SK-N-SH treated with all-trans-retinoic acid at 6 μM for 48 hours (cell line): ENCODE results near the gene MKNK2.

Experiments
- ATAC-seq: fragments of 200-7000 bp; cut with Tn5 transposase; 3 replicates; pipeline ENCODE4 v1.9.1; 2020; ENCODE audit warnings: mild to moderate bottlenecking, moderate library complexity
- ARNTL ChIP-seq: fragments of 450-650 bp; formaldehyde crosslinking; IDR thresholded peaks from 2 replicates; pipeline ENCODE4 v1.5.0; 2020; ENCODE audit warnings: low read depth, mild to moderate bottlenecking, moderate library complexity, borderline replicate concordance
- CREB5 ChIP-seq: fragments of 250-450 bp; sonication (Bioruptor Pico); IDR thresholded peaks from 2 replicates; pipeline ENCODE4 v1.5.1; 2020; ENCODE audit warnings: low read depth, mild to moderate bottlenecking, moderate library complexity
- CSDC2 ChIP-seq: fragments of 250-450 bp; sonication (Bioruptor Pico); IDR thresholded peaks from 2 replicates; pipeline ENCODE4 v1.5.0; 2020; ENCODE audit warnings: mild to moderate bottlenecking, moderate library complexity
- CSRNP3 ChIP-seq: fragments of 250-450 bp; sonication (Bioruptor Pico); IDR thresholded peaks from 2 replicates; pipeline ENCODE4 v1.5.1; 2021; ENCODE audit warnings: mild to moderate bottlenecking, moderate library complexity
- ESRRG ChIP-seq: fragments of 250-450 bp; sonication (Bioruptor Pico); IDR thresholded peaks from 2 replicates; pipeline ENCODE4 v1.6.1; 2021; ENCODE audit warnings: mild to moderate bottlenecking
- GLIS3 ChIP-seq: fragments of 250-450 bp; sonication (Bioruptor Pico); IDR thresholded peaks from 2 replicates; pipeline ENCODE4 v1.5.0; 2020; ENCODE audit warnings: mild to moderate bottlenecking, moderate library complexity
- ISL1 ChIP-seq: fragments of 250-450 bp; sonication (Bioruptor Pico); IDR thresholded peaks from 2 replicates; pipeline ENCODE4 v2.1.2; 2022; ENCODE audit warnings: mild to moderate bottlenecking, moderate library complexity
- OSR1 ChIP-seq: fragments of 250-450 bp; sonication (Bioruptor Pico); IDR thresholded peaks from 2 replicates; pipeline ENCODE4 v1.8.0; 2022; ENCODE audit warnings: moderate library complexity, mild to moderate bottlenecking, inconsistent platforms
- POU6F1 ChIP-seq: fragments of 250-450 bp; sonication (Bioruptor Pico); IDR thresholded peaks from 2 replicates; pipeline ENCODE4 v1.8.0; 2021; ENCODE audit warnings: low read depth, mild to moderate bottlenecking, moderate library complexity, borderline replicate concordance
- PPARA ChIP-seq: fragments of 250-450 bp; sonication (Bioruptor Pico); IDR thresholded peaks from 2 replicates; pipeline ENCODE4 v1.5.0; 2020; ENCODE audit warnings: mild to moderate bottlenecking, borderline replicate concordance
- RARB ChIP-seq: fragments of 250-450 bp; sonication (Bioruptor Pico); IDR thresholded peaks from 2 replicates; pipeline ENCODE4 v1.8.0; 2021; ENCODE audit warnings: mild to moderate bottlenecking, moderate library complexity
- SNAI2 ChIP-seq: fragments of 250-450 bp; sonication (Bioruptor Pico); IDR thresholded peaks from 2 replicates; pipeline ENCODE4 v1.5.0; 2020; ENCODE audit warnings: mild to moderate bottlenecking, moderate library complexity
- TOX ChIP-seq: fragments of 250-450 bp; sonication (Bioruptor Pico); IDR thresholded peaks from 2 replicates; pipeline ENCODE4 v1.8.0; 2021; ENCODE audit warnings: mild to moderate bottlenecking, moderate library complexity, borderline replicate concordance
- ZC3H10 ChIP-seq: fragments of 250-450 bp; sonication (Bioruptor Pico); IDR thresholded peaks from 2 replicates; pipeline ENCODE4 v1.5.1; 2021; ENCODE audit warnings: mild to moderate bottlenecking, moderate library complexity
- ZFP3 ChIP-seq: fragments of 250-450 bp; sonication (Bioruptor Pico); IDR thresholded peaks from 2 replicates; pipeline ENCODE4 v1.5.0; 2020; ENCODE audit warnings: mild to moderate bottlenecking, moderate library complexity
- ZNF565 ChIP-seq: fragments of 450-650 bp; formaldehyde crosslinking; conservative IDR thresholded peaks from 2 replicates; pipeline ENCODE4 v1.5.0; 2020; ENCODE audit warnings: low read depth, mild to moderate bottlenecking, moderate library complexity
- ZNF70 ChIP-seq: fragments of 450-650 bp; formaldehyde crosslinking; IDR thresholded peaks from 2 replicates; pipeline ENCODE4 v1.5.0; 2020; ENCODE audit warnings: mild to moderate bottlenecking, moderate library complexity
- ZNF8 ChIP-seq: fragments of 450-650 bp; formaldehyde crosslinking; IDR thresholded peaks from 2 replicates; pipeline ENCODE4 v1.5.0; 2020; ENCODE audit warnings: mild to moderate bottlenecking, moderate library complexity
- TF ChIP-seq, protein P1 (sequence below): fragments of 250-450 bp; sonication (Bioruptor Pico); IDR thresholded peaks from 2 replicates; pipeline ENCODE4 v1.5.0; 2020; ENCODE audit warnings: mild to moderate bottlenecking, moderate library complexity

The MKNK2 gene

DNA sequence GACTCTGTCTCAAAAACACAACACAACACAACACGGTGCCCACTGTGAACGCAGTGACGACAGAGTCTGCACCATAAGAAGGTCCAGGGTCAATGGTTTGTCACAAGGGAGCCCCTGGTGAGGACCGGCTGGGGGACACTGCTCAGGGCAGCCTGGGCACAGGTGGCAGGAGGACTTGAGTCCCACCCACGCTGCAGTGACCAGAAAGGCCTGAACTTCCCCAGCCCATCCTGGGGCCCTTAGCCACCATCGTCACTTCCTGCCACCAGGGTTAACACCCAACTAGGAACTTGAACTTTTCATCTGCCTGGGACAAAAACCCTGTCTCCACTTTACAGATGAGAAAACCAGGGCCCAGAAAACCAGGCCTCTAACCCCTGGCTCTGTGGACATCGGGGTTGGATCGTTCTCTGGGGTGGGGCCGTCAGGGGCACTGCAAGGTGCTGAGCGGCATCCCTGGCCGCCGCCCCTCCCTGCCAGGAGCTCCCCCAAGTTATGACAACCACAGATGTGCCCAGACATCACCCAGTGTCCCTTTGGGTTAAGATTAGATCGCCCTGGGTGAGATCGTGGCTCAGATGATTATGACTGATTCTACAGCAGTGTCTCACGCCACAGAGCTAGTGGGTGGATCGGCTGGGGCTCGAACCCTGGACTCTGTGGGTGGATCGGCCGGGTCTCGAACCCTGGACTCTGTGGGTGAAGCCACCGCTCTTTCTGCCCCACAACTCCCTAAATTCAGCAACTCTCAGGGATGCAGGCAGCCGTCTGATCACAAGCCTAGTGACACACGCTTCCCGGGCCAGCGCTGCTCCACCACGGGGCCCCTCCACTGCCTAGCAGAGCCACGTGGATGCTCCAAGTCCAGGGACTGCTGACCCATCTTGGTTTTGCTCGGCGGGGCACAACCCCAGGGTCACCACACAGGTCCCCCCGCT, 31.1 kb upstream of the MKNK2 start:
- ATAC-seq = no peak
- TF ChIP-seq CREB5 (CRISPR knock-in tag) = no peak
- TF ChIP-seq, protein P1, sequence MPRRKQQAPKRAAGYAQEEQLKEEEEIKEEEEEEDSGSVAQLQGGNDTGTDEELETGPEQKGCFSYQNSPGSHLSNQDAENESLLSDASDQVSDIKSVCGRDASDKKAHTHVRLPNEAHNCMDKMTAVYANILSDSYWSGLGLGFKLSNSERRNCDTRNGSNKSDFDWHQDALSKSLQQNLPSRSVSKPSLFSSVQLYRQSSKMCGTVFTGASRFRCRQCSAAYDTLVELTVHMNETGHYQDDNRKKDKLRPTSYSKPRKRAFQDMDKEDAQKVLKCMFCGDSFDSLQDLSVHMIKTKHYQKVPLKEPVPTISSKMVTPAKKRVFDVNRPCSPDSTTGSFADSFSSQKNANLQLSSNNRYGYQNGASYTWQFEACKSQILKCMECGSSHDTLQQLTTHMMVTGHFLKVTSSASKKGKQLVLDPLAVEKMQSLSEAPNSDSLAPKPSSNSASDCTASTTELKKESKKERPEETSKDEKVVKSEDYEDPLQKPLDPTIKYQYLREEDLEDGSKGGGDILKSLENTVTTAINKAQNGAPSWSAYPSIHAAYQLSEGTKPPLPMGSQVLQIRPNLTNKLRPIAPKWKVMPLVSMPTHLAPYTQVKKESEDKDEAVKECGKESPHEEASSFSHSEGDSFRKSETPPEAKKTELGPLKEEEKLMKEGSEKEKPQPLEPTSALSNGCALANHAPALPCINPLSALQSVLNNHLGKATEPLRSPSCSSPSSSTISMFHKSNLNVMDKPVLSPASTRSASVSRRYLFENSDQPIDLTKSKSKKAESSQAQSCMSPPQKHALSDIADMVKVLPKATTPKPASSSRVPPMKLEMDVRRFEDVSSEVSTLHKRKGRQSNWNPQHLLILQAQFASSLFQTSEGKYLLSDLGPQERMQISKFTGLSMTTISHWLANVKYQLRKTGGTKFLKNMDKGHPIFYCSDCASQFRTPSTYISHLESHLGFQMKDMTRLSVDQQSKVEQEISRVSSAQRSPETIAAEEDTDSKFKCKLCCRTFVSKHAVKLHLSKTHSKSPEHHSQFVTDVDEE (CRISPR knock-in tag) = no peak
- TF ChIP-seq OSR1 (CRISPR knock-in tag) = no peak
- TF ChIP-seq ISL1 (CRISPR knock-in tag) = no peak
- TF ChIP-seq CSRNP3 (CRISPR knock-in tag) = no peak
- TF ChIP-seq PPARA (CRISPR knock-in tag) = no peak
- TF ChIP-seq ZNF8 (CRISPR knock-in tag) = no peak

DNA sequence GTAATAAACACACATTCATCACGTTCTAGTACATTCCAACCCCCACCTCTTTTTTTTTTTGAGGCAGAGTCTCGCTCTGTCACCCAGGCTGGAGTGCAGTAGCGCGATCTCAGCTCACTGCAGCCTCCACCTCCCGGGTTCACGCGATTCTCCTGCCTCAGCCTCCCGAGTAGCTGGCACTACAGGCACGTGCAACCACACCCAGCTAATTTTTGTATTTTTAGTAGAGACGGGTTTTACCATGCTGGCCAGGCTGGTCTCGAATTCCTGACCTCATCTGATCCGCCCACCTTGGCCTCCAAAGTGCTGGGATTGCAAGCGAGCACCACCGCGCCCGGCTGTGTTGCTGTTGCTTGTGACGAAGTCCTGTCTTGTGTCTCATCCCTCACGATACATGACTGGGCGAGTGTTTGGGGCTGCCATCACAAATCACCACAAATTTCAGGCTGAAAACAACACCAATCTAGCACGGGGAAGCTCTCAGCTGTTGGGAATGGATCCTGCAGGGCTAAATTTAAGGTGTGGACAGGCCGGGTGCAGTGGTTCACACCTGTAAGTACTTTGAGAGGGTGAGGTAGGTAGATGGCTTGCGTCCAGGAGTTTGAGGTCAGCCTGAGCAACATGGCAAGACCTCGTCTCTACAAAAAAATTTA, 29.4 kb upstream of the MKNK2 start:
- TF ChIP-seq ZFP3 (CRISPR knock-in tag) (no peak), TOX (CRISPR knock-in tag) (no peak), RARB (no peak), ARNTL (CRISPR knock-in tag) (no peak), ESRRG (CRISPR knock-in tag) (no peak), CREB5 (CRISPR knock-in tag) (no peak), ZC3H10 (CRISPR knock-in tag) (no peak), ZNF565 (no peak), CSRNP3 (CRISPR knock-in tag) (no peak), ZNF8 (CRISPR knock-in tag) (no peak), GLIS3 (no peak), CSDC2 (no peak), OSR1 (CRISPR knock-in tag) (no peak)
- no peak for ATAC-seq

GRCh38 chr19:2079865-2080301, 28.8 kb upstream of the MKNK2 start:
- ATAC-seq = no peak
- TF ChIP-seq ZNF565 (no peak), CSRNP3 (CRISPR knock-in tag) (no peak), POU6F1 (CRISPR knock-in tag) (no peak), ZNF70 (no peak), SNAI2 (CRISPR knock-in tag) (no peak), ZC3H10 (CRISPR knock-in tag) (no peak), RARB (no peak)
